ENCODE data around the gene GLS.
"Not testable (repeated sequence)": the region's sequence is repeated elsewhere in the genome, so short reads cannot be mapped to it uniquely, and the experiment has no call there.

Gene GLS

GRCh38 chr2:190885844-190886243, 5.2 kb downstream of the GLS start:
- DNase-seq (ENCODE audit: low read depth in 2 of 2): not testable (repeated sequence)

- DNase-seq (ENCODE audit: low read depth in 2 of 2): no peak
Observed at GRCh38 chr2:190887089-190887488, 6.5 kb downstream of the GLS start.

- no peak for DNase-seq (ENCODE audit: low read depth in 2 of 2)
Observed at GRCh38 chr2:190888449-190888848, 7.8 kb downstream of the GLS start.

- DNase-seq (ENCODE audit: low read depth in 2 of 2): no peak
Observed at GRCh38 chr2:190889175-190889943, 8.7 kb downstream of the GLS start.

- no peak for DNase-seq (ENCODE audit: low read depth in 2 of 2)
Observed at GRCh38 chr2:190891372-190891771, 10.8 kb downstream of the GLS start.

- no peak for DNase-seq (ENCODE audit: low read depth in 2 of 2)
Observed at GRCh38 chr2:190891889-190892288, 11.3 kb downstream of the GLS start.

- DNase-seq (ENCODE audit: low read depth in 2 of 2): no peak
Observed at GRCh38 chr2:190893157-190893556, 12.5 kb downstream of the GLS start.

- no peak for DNase-seq (ENCODE audit: low read depth in 2 of 2)
Observed at GRCh38 chr2:190896477-190896876, 15.9 kb downstream of the GLS start.

- no peak for DNase-seq (ENCODE audit: low read depth in 2 of 2)
Observed at GRCh38 chr2:190903693-190904450, 23.3 kb downstream of the GLS start.

GRCh38 chr2:190904640-190905261, 24.1 kb downstream of the GLS start:
- DNase-seq (ENCODE audit: low read depth in 2 of 2): no peak

- DNase-seq (ENCODE audit: low read depth in 2 of 2): no peak
Observed at GRCh38 chr2:190908532-190908931, 27.9 kb downstream of the GLS start.

GRCh38 chr2:190909680-190910079, 29.1 kb downstream of the GLS start:
- DNase-seq (ENCODE audit: low read depth in 2 of 2): no peak

- no peak for DNase-seq (ENCODE audit: low read depth in 2 of 2)
Observed at GRCh38 chr2:190910341-190911136, 29.9 kb downstream of the GLS start.

- DNase-seq (ENCODE audit: low read depth in 2 of 2): no peak
Observed at GRCh38 chr2:190911813-190912212, 31.2 kb downstream of the GLS start.

- DNase-seq (ENCODE audit: low read depth in 2 of 2): no peak
Observed at GRCh38 chr2:190912726-190913125, 32.1 kb downstream of the GLS start.

GRCh38 chr2:190913725-190914124, 33.1 kb downstream of the GLS start:
- DNase-seq (ENCODE audit: low read depth in 2 of 2): no peak

GRCh38 chr2:190916829-190917228, 36.2 kb downstream of the GLS start:
- no peak for DNase-seq (ENCODE audit: low read depth in 2 of 2)

- DNase-seq (ENCODE audit: low read depth in 2 of 2): no peak
Observed at GRCh38 chr2:190920085-190920484, 39.5 kb downstream of the GLS start.

- DNase-seq (ENCODE audit: low read depth in 2 of 2): no peak
Observed at GRCh38 chr2:190922376-190922775, 41.8 kb downstream of the GLS start.

GRCh38 chr2:190927301-190927700, 46.7 kb downstream of the GLS start:
- no peak for DNase-seq (ENCODE audit: low read depth in 2 of 2)

GRCh38 chr2:190929919-190930318, 49.3 kb downstream of the GLS start:
- DNase-seq (ENCODE audit: low read depth in 2 of 2): no peak

- no peak for DNase-seq (ENCODE audit: low read depth in 2 of 2)
Observed at GRCh38 chr2:190930411-190930810, 49.8 kb downstream of the GLS start.

Measured in stimulated activated CD4-positive, alpha-beta T cell treated with anti-CD3 and anti-CD28 coated beads, Interleukin-1b, Interleukin-23, amount 100 ng/mL, for 4 hours (primary cell).